Measurements from ENCODE around the gene RAD52. TPM values are rescaled to one million over a fixed set of nuclear protein-coding genes. Genes with fewer than 3 reads are reported as not detected.

RAD52 gene
- total RNA-seq, 1 experiment from 2014 or later, result 27.9 TPM

DNA sequence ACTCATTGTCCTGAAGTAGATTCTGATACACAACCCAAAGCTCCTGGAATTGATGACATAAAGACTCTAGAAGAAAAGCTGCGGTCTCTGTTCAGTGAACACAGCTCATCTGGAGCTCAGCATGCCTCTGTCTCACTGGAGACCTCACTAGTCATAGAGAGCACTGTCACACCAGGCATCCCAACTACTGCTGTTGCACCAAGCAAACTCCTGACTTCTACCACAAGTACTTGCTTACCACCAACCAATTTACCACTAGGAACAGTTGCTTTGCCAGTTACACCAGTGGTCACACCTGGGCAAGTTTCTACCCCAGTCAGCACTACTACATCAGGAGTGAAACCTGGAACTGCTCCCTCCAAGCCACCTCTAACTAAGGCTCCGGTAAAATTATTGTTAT lies 63.8 kb downstream of the RAD52 start:
- intact Hi-C loops (cut with micrococcal nuclease), result no loop called here
- Mint-ChIP-seq H3K4me1 (ENCODE audit: insufficient read depth, unreplicated experiment) (no peaks in the 10 kb centered on the region), H3K27me3 (ENCODE audit: insufficient read depth, unreplicated experiment) (no peaks in the 10 kb centered on the region), H3K27ac (ENCODE audit: low read depth, unreplicated experiment) (no peak overlapping the region), H3K4me3 (ENCODE audit: unreplicated experiment) (no peak overlapping the region), H3K36me3 (ENCODE audit: insufficient read depth, unreplicated experiment) (peaks cover 100% of the 10 kb centered on the region), H3K9me3 (ENCODE audit: unreplicated experiment) (no peaks in the 10 kb centered on the region)
- no peak for DNase-seq (ENCODE audit: unreplicated experiment)
- no peak for TF ChIP-seq CTCF (IDR thresholded peaks at IDR 0.05; ENCODE audit: unreplicated experiment)
- BruUV-seq (replicated peaks), result no TSS peak
- ChIA-PET POLR2A (interaction anchor here (2.2 kb wide), 1 partner anchor 24 kb away, joined by 7 read pairs; no protein-coding TSS in a partner anchor), CTCF (interaction anchor here (0.6 to 1.1 kb wide), 2 partner anchors 28 to 33 kb away, joined by 3 to 5 read pairs; no protein-coding TSS in a partner anchor)

GRCh38 chr12:884746-885414 lies 64.6 kb downstream of the RAD52 start:
- intact Hi-C loops (cut with micrococcal nuclease), result no loop called here
- H3K4me1 Mint-ChIP-seq (ENCODE audit: insufficient read depth, unreplicated experiment), result no peaks in the 10 kb centered on the region
- no peak for DNase-seq (ENCODE audit: unreplicated experiment)
- H3K27ac Mint-ChIP-seq (ENCODE audit: low read depth, unreplicated experiment), result no peak overlapping the region
- no peak for TF ChIP-seq CTCF (IDR thresholded peaks at IDR 0.05; ENCODE audit: unreplicated experiment)
- TSS peak; percentile 46 for BruUV-seq (replicated peaks)
- no peaks in the 10 kb centered on the region for H3K9me3 Mint-ChIP-seq (ENCODE audit: unreplicated experiment)
- H3K4me3 Mint-ChIP-seq (ENCODE audit: unreplicated experiment), result no peak overlapping the region
- no peaks in the 10 kb centered on the region for H3K27me3 Mint-ChIP-seq (ENCODE audit: insufficient read depth, unreplicated experiment)
- ChIA-PET POLR2A (interaction anchor here (1.0 to 2.2 kb wide), 2 partner anchors 10 to 23 kb away, joined by 4 to 7 read pairs; no protein-coding TSS in a partner anchor), CTCF (interaction anchor here (0.6 to 1.2 kb wide), 3 partner anchors 27 to 68 kb away, joined by 3 to 5 read pairs (median 4); no protein-coding TSS in a partner anchor)
- peaks cover 100% of the 10 kb centered on the region for H3K36me3 Mint-ChIP-seq (ENCODE audit: insufficient read depth, unreplicated experiment)

- intact Hi-C loops (cut with micrococcal nuclease), result no loop called here
- DNase-seq (ENCODE audit: unreplicated experiment), result no peak
- ChIA-PET POLR2A (interaction anchor here (0.6 to 1.2 kb wide), 2 partner anchors 16 to 30 kb away, joined by 3 read pairs; no protein-coding TSS in a partner anchor), CTCF (no interaction called here)
- H3K4me3 Mint-ChIP-seq (ENCODE audit: unreplicated experiment), result no peak overlapping the region
- no TSS peak for BruUV-seq (replicated peaks)
- no peak overlapping the region for H3K27ac Mint-ChIP-seq (ENCODE audit: low read depth, unreplicated experiment)
- H3K36me3 Mint-ChIP-seq (ENCODE audit: insufficient read depth, unreplicated experiment), result peaks cover 87% of the 10 kb centered on the region
- peaks cover 10% of the 10 kb centered on the region for H3K4me1 Mint-ChIP-seq (ENCODE audit: insufficient read depth, unreplicated experiment)
- no peaks in the 10 kb centered on the region for H3K9me3 Mint-ChIP-seq (ENCODE audit: unreplicated experiment)
- no peaks in the 10 kb centered on the region for H3K27me3 Mint-ChIP-seq (ENCODE audit: insufficient read depth, unreplicated experiment)
- no peak for TF ChIP-seq CTCF (IDR thresholded peaks at IDR 0.05; ENCODE audit: unreplicated experiment)
Observed at GRCh38 chr12:880656-881055, 68.8 kb downstream of the RAD52 start.

- TF ChIP-seq CTCF (IDR thresholded peaks at IDR 0.05; ENCODE audit: unreplicated experiment), result no peak
- Mint-ChIP-seq H3K9me3 (ENCODE audit: unreplicated experiment) (no peaks in the 10 kb centered on the region), H3K27me3 (ENCODE audit: insufficient read depth, unreplicated experiment) (no peaks in the 10 kb centered on the region), H3K27ac (ENCODE audit: low read depth, unreplicated experiment) (peak overlapping the region; percentile 17), H3K36me3 (ENCODE audit: insufficient read depth, unreplicated experiment) (peaks cover 87% of the 10 kb centered on the region), H3K4me3 (ENCODE audit: unreplicated experiment) (no peak overlapping the region), H3K4me1 (ENCODE audit: insufficient read depth, unreplicated experiment) (peaks cover 10% of the 10 kb centered on the region)
- BruUV-seq (replicated peaks), result no TSS peak
- ChIA-PET CTCF (interaction anchor here (0.6 kb wide), 1 partner anchor 11 kb away, joined by 4 read pairs; no protein-coding TSS in a partner anchor), POLR2A (interaction anchor here (1.2 kb wide), 1 partner anchor 31 kb away, joined by 3 read pairs; no protein-coding TSS in a partner anchor)
- DNase-seq (ENCODE audit: unreplicated experiment), result peak; percentile 27
- intact Hi-C loops (cut with micrococcal nuclease), result loop anchor here (5.0 kb wide), 1 partner anchor 62 kb away; no protein-coding TSS in a partner anchor
Observed at GRCh38 chr12:879641-880040, 69.9 kb downstream of the RAD52 start.

Measured in MCF 10A (cell line).